ENCODE data around the gene ZEB2. TPM values are rescaled to one million over a fixed set of nuclear protein-coding genes. Genes with fewer than 3 reads are reported as not detected.

Gene ZEB2
- total RNA-seq, 1 donor from 2014 or later = 139 TPM

DNA sequence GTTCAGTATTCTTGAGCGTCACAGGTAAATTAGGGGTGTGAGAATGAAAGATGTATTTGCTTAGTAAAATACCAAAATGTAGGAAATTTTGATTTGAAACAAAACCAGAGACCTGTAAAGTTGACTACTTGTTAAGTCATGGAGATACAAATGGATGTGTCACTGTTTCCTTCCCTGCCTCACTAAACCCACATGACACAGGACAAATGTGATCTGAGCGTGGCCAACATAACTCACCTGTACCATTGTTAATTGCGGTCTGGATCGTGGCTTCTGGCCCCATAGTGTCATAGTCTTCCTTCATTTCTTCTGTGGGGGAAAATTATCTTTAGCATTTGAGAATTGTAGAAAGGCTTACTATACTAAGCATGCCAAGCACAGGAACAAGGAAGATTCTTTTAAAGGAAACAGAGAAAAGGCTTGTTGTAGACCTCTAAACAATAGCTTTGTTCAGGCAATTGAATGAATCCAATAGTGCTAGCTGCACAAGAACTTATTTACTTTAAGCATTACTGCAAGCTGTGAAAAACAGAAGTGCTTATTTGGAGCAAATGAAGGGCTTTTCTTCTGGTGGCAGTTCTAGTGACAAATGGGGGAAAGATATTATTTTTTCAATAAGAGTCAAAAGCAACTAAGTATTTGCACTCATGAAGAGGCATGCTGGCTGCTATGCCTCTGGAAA is 95.2 kb downstream of the ZEB2 start:
- no peak overlapping the region for H3K4me3 Mint-ChIP-seq (ENCODE audit: unreplicated experiment)
- no peaks in the 10 kb centered on the region for H3K9me3 Mint-ChIP-seq (ENCODE audit: unreplicated experiment)
- H3K4me1 Mint-ChIP-seq (ENCODE audit: unreplicated experiment) = peaks cover 22% of the 10 kb centered on the region
- no peak for DNase-seq (ENCODE audit: extremely low spot score, unreplicated experiment)
- TF ChIP-seq, protein P1, sequence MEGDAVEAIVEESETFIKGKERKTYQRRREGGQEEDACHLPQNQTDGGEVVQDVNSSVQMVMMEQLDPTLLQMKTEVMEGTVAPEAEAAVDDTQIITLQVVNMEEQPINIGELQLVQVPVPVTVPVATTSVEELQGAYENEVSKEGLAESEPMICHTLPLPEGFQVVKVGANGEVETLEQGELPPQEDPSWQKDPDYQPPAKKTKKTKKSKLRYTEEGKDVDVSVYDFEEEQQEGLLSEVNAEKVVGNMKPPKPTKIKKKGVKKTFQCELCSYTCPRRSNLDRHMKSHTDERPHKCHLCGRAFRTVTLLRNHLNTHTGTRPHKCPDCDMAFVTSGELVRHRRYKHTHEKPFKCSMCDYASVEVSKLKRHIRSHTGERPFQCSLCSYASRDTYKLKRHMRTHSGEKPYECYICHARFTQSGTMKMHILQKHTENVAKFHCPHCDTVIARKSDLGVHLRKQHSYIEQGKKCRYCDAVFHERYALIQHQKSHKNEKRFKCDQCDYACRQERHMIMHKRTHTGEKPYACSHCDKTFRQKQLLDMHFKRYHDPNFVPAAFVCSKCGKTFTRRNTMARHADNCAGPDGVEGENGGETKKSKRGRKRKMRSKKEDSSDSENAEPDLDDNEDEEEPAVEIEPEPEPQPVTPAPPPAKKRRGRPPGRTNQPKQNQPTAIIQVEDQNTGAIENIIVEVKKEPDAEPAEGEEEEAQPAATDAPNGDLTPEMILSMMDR (IDR thresholded peaks at IDR 0.05) = no peak
- H3K27me3 Mint-ChIP-seq (ENCODE audit: unreplicated experiment) = no peaks in the 10 kb centered on the region
- no peak overlapping the region for H3K27ac Mint-ChIP-seq (ENCODE audit: unreplicated experiment)
- H3K36me3 Mint-ChIP-seq (ENCODE audit: unreplicated experiment) = peaks cover 56% of the 10 kb centered on the region

GRCh38 chr2:144421606-144422510 is 98.1 kb downstream of the ZEB2 start:
- Mint-ChIP-seq H3K27me3 (ENCODE audit: unreplicated experiment) (no peaks in the 10 kb centered on the region), H3K27ac (ENCODE audit: unreplicated experiment) (no peak overlapping the region), H3K9me3 (ENCODE audit: unreplicated experiment) (peaks cover 4% of the 10 kb centered on the region), H3K36me3 (ENCODE audit: unreplicated experiment) (peaks cover 56% of the 10 kb centered on the region), H3K4me3 (ENCODE audit: unreplicated experiment) (no peak overlapping the region), H3K4me1 (ENCODE audit: unreplicated experiment) (peaks cover 13% of the 10 kb centered on the region)
- DNase-seq (ENCODE audit: extremely low spot score, unreplicated experiment) = no peak
- TF ChIP-seq, protein P1 (IDR thresholded peaks at IDR 0.05) = no peak

DNA sequence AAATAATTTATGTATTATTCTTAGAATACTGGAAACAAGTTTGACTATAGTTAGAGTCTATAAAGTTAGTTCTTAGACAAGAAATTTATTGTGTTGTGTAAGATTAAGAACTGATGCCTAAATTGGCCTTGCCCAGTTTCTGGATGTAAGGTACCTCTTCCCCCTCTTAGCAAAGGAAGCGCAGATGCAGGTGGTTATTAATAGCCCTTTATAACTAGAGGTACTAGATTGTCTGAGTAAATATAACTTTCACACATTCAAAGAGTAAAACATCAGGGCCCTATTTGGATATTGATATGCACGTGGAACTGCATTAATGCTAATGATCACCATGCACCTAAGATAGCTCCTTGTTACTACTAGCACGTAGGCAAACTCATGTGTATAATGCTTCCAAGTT is 100.7 kb downstream of the ZEB2 start:
- no peak overlapping the region for H3K27ac Mint-ChIP-seq (ENCODE audit: unreplicated experiment)
- H3K36me3 Mint-ChIP-seq (ENCODE audit: unreplicated experiment) = peaks cover 69% of the 10 kb centered on the region
- H3K4me3 Mint-ChIP-seq (ENCODE audit: unreplicated experiment) = no peak overlapping the region
- H3K4me1 Mint-ChIP-seq (ENCODE audit: unreplicated experiment) = peaks cover 2% of the 10 kb centered on the region
- no peak for DNase-seq (ENCODE audit: extremely low spot score, unreplicated experiment)
- no peaks in the 10 kb centered on the region for H3K27me3 Mint-ChIP-seq (ENCODE audit: unreplicated experiment)
- TF ChIP-seq, protein P1 (IDR thresholded peaks at IDR 0.05) = no peak
- H3K9me3 Mint-ChIP-seq (ENCODE audit: unreplicated experiment) = peaks cover 4% of the 10 kb centered on the region

GRCh38 chr2:144415386-144415785 is 104.5 kb downstream of the ZEB2 start:
- H3K27ac Mint-ChIP-seq (ENCODE audit: unreplicated experiment) = no peak overlapping the region
- H3K4me3 Mint-ChIP-seq (ENCODE audit: unreplicated experiment) = no peak overlapping the region
- H3K36me3 Mint-ChIP-seq (ENCODE audit: unreplicated experiment) = peaks cover 56% of the 10 kb centered on the region
- peaks cover 4% of the 10 kb centered on the region for H3K9me3 Mint-ChIP-seq (ENCODE audit: unreplicated experiment)
- peaks cover 4% of the 10 kb centered on the region for H3K4me1 Mint-ChIP-seq (ENCODE audit: unreplicated experiment)
- no peaks in the 10 kb centered on the region for H3K27me3 Mint-ChIP-seq (ENCODE audit: unreplicated experiment)
- TF ChIP-seq, protein P1 (IDR thresholded peaks at IDR 0.05) = no peak
- DNase-seq (ENCODE audit: extremely low spot score, unreplicated experiment) = no peak

DNA sequence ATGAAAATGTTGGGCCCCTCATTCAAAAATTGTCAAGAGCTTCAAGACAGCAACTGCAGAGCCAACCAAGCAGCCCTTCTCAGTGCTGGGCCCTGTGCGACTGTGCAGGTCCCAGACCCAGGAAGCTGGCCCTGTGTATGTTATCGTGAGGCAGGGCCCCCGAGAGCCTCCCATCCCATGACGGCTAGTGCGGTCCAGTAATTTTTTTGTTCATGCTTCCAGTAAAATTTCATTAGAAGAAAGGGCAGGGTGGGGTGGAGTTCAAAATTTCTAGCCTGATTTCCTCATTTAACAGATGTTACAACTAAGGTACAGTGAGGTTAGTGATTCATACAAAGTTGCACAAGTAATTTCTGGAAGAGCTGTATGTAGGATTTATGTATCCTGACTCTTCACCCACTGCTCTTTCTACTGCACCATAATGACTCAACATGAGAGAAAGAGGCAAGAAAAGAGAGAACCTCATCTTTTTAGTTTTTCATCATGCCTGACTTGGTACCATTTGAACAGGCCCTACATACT is 105.5 kb downstream of the ZEB2 start:
- no peak overlapping the region for H3K27ac Mint-ChIP-seq (ENCODE audit: unreplicated experiment)
- TF ChIP-seq, protein P1 (IDR thresholded peaks at IDR 0.05) = no peak
- no peak for DNase-seq (ENCODE audit: extremely low spot score, unreplicated experiment)
- peaks cover 4% of the 10 kb centered on the region for H3K9me3 Mint-ChIP-seq (ENCODE audit: unreplicated experiment)
- H3K4me1 Mint-ChIP-seq (ENCODE audit: unreplicated experiment) = peaks cover 5% of the 10 kb centered on the region
- H3K27me3 Mint-ChIP-seq (ENCODE audit: unreplicated experiment) = no peaks in the 10 kb centered on the region
- H3K4me3 Mint-ChIP-seq (ENCODE audit: unreplicated experiment) = no peak overlapping the region
- H3K36me3 Mint-ChIP-seq (ENCODE audit: unreplicated experiment) = peaks cover 55% of the 10 kb centered on the region
